Vagina (tissue), 2 donors: Measurements from ENCODE around the gene DPYSL3.

Source experiments
- CTCF ChIP-seq, 3 experiments: fragments of 450-650 bp in 2 of 3; fragments of 200-600 bp in 1 of 3; sonication (generic) in 1 of 3; IDR thresholded peaks; one replicate each; pipeline ENCODE4 v1.5.1; 2017 to 2019; ENCODE audit warnings: antibody characterized with exemption in 3 of 3, mild to moderate bottlenecking in 2 of 3, moderate library complexity in 2 of 3
- POLR2A ChIP-seq, 2 donors: fragments of 450-650 bp; IDR thresholded peaks; one replicate each; pipeline ENCODE4 v1.6.1; 2017; ENCODE audit warnings: antibody characterized with exemption in 2 of 2, mild to moderate bottlenecking in 2 of 2, moderate library complexity in 2 of 2

GRCh38 chr5:147552897-147553296 is 43.0 kb upstream of the DPYSL3 start:
- TF ChIP-seq CTCF (IDR thresholded peaks at IDR 0.05) (no peak), POLR2A (IDR thresholded peaks at IDR 0.05) (no peak)
